NCI-H187 (cell line): Measurements from ENCODE around the gene LHB.
A peak's percentile ranks its signal among the peaks of the same experiment; 100 is the strongest.

Experiments used
- DNase-seq, 2 experiments: peaks; one replicate each; lab custom pipeline; 2025; lab: John Stamatoyannopoulos, UW

The LHB gene

GRCh38 chr19:48975947-48976847 is 40.7 kb downstream of the LHB start:
- peak in 1 of 2 experiments; percentile 49 for DNase-seq

GRCh38 chr19:48970923-48971395 is 45.9 kb downstream of the LHB start:
- peak; percentile 78 to 82 for DNase-seq

- DNase-seq, result no peak
Observed at GRCh38 chr19:48970139-48970766, 46.6 kb downstream of the LHB start.

- no peak for DNase-seq
Observed at GRCh38 chr19:48969276-48970138, 47.4 kb downstream of the LHB start.

DNA sequence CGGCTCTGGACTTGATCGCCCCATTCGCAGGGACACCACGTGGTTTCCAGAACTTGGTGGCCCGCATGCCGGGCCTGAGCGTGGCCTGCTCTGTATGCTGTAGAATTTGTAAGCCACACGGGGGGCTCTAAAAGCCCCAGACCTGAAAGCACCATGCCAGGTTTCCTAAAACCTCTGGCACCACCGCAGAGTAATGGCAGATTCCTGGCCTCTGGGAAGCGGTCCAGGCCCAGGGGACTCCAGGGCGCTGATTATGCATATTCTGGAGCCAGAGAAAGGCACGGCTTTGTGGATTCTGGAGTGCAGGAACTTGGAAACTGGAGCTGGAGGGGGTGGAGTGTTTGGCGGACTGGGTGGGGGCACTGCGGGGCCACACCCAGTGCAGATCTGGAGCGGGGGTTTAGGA is 48.1 kb downstream of the LHB start:
- DNase-seq, result no peak

DNA sequence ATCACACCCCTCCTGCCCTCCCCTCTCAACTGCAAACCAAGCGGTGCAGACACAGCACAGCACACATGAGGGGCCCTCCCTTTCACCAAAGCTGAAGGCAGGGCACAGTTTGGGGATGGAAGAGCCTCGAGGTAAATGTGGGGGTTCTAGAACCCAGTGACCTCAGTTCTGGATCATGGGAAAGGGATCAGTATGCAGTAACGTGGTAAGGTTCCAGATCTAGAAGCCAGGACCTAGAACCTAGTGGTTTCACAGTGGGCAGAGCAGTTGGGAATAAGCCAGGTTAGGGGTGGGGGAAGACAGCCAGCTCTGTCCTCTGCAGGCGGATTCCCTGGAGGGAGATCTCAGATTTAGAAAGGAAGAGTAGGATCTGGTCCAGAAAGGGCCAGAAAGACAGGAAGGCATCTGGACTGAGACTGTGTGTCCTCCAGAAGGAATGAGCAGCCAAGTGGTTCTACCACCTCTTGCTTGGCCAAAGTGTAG is 48.7 kb downstream of the LHB start:
- no peak for DNase-seq

DNA sequence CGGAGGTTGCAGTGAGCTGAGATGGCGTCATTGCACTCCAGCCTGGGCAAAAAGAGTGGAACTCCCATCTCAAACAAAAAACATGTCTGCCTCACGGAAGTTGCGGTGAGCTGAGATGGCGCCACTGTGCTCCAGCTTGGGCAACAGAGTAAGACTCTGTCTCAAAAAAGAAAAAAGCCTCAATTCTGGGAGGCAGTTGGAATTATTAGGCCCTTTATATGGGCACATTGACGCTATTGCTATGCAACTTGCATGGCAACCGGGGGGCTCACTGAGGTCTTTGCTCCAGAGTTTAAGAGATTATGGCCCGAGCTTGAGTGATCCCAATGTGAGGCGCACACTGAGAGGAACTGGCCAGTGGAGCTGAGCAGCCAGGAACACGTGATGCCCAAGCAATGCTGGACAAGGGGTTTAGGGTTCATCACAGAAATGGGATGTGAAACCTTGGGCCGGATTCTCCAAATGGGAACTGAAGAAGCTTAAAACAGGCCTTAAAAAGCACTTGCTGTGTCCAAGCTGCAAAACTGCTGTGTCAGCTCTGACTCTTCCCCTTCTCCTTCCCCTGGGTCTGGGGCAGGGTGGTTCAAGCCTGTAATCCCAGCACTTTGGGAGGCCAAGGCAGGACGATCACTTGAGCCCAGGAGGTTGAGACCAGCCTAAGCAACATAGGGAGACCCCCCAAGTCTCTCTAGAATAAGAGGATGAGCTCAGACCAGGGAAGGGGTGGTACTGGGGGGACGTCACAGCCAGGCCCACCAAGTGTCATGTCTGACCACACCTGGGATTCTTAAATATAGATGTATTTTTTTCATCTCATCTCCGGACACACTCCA is 49.3 kb downstream of the LHB start:
- DNase-seq, result no peak

GRCh38 chr19:48966541-48967345 is 50.1 kb downstream of the LHB start:
- no peak for DNase-seq
